Ramos (cell line): ENCODE measurements around the gene RARB.

ENCODE experiments used
- in situ Hi-C: fragments of 300-500 bp; cut with MboI; formaldehyde crosslinking; loops from one replicate; pipeline ENCODE4 v1.14.3; 2022; ENCODE audit warnings: low sequenced_read_pairs; ENCODE audit not compliant: unreplicated experiment

The RARB gene

DNA sequence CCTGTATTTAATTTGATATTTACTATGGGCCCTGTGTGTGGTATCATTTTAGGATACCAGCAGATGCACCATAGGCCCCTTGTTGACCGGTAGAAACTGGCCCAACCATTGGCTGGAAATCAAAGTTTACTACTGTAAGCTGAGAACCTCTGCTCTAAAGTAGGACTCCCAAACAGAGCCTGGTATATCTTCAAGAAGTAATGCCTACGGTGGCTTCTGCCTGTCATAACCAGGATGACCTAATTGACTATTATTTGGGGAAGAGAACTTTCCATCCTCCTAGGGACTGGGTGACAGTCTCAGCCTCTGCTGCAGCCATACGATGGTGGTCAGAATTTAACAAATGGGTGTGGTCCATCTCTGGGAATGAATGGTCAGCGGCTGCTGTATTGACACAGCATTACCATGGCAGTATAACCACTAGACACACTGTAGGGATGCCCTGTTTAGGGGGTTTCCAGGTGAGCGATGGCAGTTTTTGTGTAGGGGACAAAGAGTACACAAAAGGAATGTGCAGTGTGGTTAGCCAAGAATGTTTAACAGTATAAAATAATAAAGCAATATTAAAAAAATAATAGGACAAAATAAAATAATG lies 37.3 kb downstream of the RARB start:
- in situ Hi-C loops: no loop called here

GRCh38 chr3:25468866-25469319 lies 40.8 kb downstream of the RARB start:
- in situ Hi-C loops: no loop called here

DNA sequence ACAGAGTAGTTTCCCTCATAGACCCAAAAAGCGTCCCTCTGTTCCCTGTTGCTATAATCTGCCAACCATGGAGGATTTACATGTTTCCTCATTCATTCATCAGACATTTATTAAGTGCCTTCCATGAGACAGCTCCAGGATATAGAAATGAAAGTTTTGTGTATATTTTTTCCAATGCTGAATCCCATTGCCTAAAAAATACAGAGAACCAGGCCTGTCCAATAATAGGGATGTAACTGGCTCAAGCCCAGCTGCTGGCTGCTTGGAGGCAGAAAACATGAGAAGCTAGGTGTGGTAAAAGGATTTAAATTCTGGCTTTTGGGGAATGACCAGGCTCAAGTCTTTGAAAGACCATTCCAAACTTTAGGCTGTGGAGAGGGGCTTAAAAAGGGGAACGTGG lies 41.5 kb downstream of the RARB start:
- in situ Hi-C loops: no loop called here

GRCh38 chr3:25471081-25471768 lies 43.2 kb downstream of the RARB start:
- in situ Hi-C loops: no loop called here

- in situ Hi-C loops: no loop called here
Measured at GRCh38 chr3:25472153-25472552, 44.1 kb downstream of the RARB start.

DNA sequence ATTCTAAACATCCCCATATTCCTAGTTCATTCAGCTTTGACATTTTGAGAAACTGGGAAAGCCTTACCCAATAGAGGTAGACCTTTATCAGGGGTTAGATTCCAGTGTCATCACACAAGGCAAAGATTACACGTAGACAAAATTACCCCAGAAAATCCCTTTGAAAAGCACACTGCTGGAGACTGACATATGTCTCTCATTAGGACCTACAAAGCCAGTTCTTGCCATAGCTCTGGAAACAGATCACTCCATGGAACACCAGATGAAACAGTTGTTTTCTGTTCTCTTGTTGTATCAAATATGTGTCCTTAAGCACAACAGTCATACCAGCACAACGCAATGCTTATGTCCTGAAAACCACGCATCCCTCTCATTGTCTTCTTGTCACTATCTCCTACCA lies 44.7 kb downstream of the RARB start:
- in situ Hi-C loops: no loop called here

DNA sequence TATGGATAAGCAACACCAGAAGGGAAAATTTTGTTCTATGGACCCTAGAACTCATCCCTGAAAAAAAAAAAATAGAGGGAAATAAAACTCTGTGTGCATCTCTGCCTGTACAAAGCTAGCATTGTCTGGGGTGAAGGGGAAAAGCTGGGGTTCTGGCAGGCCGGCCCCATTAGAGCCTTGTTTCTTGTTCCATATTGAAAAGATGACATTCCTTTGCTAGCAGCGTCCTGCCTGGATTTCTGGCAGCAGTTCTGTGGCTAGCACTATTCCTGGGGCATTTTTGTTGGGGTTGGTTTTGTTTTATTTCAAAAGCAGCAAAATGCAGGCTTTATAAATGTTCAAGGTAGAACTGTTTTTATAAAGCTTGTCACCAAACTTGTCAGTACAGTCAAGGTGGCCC lies 45.2 kb downstream of the RARB start:
- in situ Hi-C loops: no loop called here

GRCh38 chr3:25474052-25474451 lies 46.0 kb downstream of the RARB start:
- in situ Hi-C loops: no loop called here

GRCh38 chr3:25476639-25477038 lies 48.6 kb downstream of the RARB start:
- in situ Hi-C loops: no loop called here

DNA sequence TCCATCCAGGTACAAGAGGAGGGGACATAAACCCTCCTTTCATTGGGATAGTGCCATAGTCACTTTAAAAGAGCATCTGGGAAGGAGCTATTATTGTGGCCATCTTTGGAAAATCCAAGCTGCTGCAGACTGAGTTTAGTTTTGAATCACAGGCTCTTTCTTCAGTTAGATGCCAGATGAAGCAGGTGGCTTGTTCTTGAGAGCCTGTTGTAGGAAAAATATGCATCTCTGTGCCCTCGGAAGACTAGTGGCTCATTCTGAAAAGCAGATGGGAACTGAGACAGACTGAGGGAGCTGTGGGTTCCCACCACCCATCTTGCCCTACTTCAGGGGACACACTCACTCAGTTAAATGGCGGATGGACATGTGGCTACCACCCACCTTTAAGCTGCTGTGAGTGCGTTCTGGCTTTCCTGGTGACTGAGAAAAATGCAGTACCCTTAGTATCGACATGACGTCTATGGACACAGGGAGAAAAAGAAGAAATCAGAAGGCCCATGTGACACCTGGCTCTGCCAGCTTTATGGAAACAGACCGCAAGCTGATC lies 50.2 kb downstream of the RARB start:
- in situ Hi-C loops: no loop called here

DNA sequence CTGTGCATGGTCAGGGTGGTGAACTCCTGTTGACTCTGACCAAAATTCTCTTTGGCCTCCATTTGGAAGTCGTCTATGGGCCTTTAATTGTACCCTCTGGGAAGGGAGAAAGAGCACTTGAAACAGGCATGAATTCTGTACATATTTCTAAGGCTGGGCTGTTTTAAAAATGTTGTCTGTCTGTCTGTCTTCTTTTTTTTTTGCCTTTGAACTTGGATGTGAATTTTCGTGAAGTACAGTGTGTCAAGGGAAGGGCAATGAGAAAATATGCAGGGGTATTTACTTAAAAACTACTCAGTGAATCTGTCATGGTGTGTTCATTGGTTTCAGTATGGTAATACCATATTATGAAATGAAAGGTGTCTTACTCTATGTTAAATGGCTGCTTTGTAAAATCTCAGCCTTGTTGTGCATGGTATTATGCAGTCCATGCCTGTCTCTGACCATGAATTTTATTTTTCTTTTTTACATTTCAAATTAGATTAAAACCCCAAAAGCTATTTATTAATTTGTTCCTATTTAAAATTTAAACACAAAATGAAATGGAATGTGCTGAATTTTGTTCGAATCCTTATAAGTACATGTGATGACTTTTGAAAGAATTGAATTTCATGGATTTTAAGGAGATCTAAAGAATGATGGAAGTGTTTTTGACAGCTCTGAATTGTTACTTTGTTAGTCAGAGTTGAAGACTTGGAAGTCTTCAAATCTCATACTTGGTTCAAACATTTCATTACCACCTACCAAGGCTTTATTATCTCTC lies 51.1 kb downstream of the RARB start:
- in situ Hi-C loops: no loop called here

GRCh38 chr3:25479727-25480010 lies 51.6 kb downstream of the RARB start:
- in situ Hi-C loops: no loop called here

DNA sequence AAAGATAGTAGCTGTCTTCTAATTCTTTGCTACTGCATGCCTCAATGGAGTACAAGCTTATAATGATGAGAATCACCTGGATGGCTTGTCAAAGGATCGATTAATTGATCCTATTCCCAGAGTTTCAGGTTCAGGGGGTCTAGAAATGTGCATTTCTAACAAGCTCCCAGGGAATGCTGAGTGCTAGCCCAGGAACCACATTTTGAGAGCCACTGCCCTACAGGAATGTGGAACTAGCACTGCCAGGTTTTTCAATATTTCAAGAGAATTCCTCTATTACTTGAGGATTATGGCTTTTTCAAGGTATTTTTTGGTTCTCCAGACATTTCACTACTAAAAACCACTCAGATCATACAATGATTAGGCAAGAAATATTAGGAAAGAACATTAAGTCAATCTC lies 52.7 kb downstream of the RARB start:
- in situ Hi-C loops: no loop called here

DNA sequence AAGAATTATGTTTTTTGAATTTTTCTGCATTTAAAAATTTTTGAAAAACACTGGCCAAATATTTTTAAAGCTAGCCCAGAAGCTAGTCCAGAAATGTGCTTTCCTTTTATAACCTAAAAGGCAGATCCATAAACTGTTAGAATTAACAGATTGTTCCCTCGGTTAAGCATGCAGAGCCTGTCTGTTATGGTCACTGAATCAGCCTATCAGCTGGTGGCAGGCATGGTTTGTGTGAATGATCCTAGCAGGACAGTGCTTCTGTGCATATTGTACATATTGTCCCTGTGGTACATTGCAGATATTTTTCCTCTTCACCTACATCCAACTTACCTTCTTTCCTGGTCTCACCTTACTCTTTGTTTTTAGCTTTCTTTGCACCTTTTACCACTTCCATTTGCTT lies 53.3 kb downstream of the RARB start:
- in situ Hi-C loops: no loop called here

- in situ Hi-C loops: no loop called here
Measured at GRCh38 chr3:25483456-25483855, 55.4 kb downstream of the RARB start.

- in situ Hi-C loops: no loop called here
Measured at GRCh38 chr3:25485673-25486072, 57.6 kb downstream of the RARB start.

DNA sequence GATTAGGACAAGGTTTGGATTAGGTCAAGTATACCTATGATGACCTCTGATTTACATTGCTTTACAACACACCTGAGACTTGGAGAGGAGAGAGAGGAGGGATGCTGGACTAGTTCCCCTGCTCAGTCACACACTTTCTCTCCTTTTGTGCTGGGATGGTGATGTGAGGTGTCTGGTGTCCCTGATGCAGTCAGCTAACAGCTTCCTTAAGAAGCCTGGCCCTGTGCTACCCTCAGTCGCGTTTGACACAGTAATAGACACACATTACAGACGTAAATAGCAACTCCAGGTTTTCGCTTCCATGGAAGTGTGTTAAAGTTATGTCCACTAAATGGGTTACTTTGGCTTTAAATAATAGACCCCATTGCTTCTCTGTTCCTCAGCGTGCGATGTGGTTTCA lies 58.9 kb downstream of the RARB start:
- in situ Hi-C loops: no loop called here

GRCh38 chr3:25489858-25490593 lies 62.0 kb downstream of the RARB start:
- in situ Hi-C loops: no loop called here

DNA sequence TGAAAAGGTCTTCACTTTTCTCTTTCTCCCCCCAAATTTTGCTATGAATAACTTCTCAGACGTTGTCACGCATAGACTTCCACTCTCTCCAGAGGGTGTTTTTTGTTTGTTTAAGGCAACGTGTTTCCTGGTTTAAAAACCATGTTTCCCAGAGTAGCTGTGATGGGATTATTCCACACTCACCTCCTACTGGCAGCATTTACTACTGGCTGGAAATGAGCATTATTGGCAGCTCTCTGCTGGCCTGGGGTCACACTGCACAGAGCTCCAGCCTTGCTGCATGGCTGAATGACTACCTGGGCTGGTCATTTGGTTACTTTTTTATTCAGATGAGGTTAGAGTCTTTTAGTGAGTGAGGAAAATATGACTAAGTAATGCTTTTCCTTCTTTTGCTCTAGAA lies 65.2 kb downstream of the RARB start:
- in situ Hi-C loops: no loop called here

DNA sequence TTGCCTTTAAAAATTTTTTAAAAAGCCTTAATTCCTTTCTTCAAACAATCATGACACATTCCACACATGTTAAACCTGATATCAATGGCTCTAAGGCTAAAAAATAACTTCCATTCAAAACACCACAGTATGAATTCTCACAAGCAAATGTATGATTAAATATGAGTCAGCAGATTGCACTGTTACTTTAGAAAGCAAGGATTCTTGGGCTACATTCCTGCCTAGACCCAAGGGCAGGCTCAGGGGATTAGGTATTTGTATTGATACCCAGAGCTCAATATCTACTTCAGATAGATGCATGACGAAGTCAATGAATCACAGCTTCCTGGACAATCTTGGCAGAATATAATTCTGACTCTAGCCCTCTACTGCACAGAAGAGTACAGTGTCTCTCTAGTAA lies 65.7 kb downstream of the RARB start:
- in situ Hi-C loops: no loop called here

DNA sequence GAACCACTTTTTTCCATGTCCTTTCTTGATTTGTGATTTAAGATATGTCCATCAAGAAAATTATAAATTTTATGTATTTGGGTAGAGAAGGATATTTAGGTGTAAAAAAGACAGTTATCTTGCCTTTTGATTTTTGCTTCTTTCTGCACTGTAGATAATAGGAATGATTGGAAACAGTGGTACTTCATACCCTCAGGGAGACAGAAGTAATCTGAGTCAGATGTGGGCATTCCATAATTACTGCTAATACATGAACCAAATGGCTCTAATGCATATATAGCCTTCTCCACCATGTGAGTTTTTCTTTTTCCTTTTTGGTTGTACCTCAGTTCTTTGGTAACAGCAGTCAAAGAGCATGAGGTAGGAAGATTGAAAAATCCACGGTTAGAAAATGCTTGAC lies 67.2 kb downstream of the RARB start:
- in situ Hi-C loops: no loop called here
